ENCODE data around the gene CXCL10.

Gene CXCL10

DNA sequence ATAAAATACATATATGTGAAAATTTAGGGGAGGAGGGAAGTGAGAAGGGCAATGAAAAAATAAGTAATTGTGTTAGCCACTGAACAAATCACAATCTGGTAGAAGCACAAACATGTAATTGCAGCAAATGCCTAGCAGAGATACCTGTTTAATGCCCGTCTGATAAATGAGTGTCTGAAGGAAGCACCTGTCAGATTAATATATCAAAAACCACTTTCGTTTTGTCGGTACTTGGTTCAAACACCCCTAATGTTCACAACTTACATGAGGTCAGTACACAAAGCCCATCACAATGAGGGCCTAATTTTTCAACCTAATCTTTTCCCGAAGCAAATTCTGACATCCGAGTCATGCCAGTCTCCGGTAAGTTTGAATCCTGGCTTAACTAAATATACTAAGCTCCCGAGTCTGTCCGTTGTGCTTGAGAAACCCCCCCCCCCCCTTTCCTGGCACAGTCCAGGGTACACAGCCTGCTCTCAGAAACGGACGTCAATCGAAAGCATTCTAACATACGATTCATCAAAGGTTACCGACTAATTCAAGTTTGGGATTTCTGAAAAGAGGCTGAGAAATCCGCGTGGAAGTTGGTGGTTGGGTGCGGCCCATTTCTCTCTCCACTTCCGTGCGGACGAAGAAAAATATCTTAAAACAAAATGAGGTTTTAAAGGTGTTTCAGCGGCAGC is 33.3 kb downstream of the CXCL10 start:
- DNase-seq: no peak

GRCh38 chr4:75985116-75985515 is 38.2 kb downstream of the CXCL10 start:
- DNase-seq: peak; percentile 94

- DNase-seq: no peak
Measured at GRCh38 chr4:75980576-75980975, 42.7 kb downstream of the CXCL10 start.

DNA sequence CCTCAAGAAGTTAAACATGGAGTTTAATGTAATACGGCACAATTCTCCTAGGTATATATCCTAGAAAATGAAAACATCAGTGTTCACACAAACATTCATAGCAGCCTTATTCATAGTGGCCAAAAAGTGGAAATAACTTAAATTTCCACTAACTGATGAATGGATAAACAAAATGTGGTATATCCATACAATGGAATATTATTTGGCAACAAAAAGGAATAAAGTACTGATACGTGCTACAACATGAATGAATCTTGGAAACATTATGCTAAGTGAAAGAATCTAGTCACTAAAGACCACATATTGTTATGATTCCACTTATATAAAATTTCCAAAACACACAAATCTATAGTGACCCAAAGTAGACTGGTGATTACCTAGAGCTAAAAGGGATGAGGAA is 47.1 kb downstream of the CXCL10 start:
- no peak for DNase-seq

GRCh38 chr4:75973766-75974165 is 49.5 kb downstream of the CXCL10 start:
- DNase-seq: no peak
